HUES6 (cell line): ENCODE measurements around the gene BSDC1.
A peak's percentile ranks its signal among the peaks of the same experiment; 100 is the strongest.

Experiments used
- H3K27ac ChIP-seq: 2 replicates; pipeline ENCODE4 v1.7.0; 2013; ENCODE audit warnings: low read depth, mild to moderate bottlenecking, low read length, inconsistent platforms
- H3K27me3 ChIP-seq: 2 replicates; pipeline ENCODE4 v1.6.1; 2013; ENCODE audit warnings: low read length; ENCODE audit not compliant: control insufficient read depth, insufficient read depth
- H3K36me3 ChIP-seq: 2 replicates; pipeline ENCODE4 v1.6.1; 2013; ENCODE audit warnings: low read length; ENCODE audit not compliant: control insufficient read depth, insufficient read depth
- H3K4me1 ChIP-seq: 2 replicates; pipeline ENCODE4 v1.6.1; 2013; ENCODE audit warnings: low read length; ENCODE audit not compliant: control insufficient read depth, insufficient read depth
- H3K4me3 ChIP-seq: 2 replicates; pipeline ENCODE4 v1.5.1; 2013; ENCODE audit warnings: low read depth, low read length
- H3K9ac ChIP-seq: one replicate; pipeline ENCODE4 v1.6.1; 2013; ENCODE audit warnings: mild to moderate bottlenecking, low read length
- H3K9me3 ChIP-seq: 2 replicates; pipeline ENCODE4 v1.6.1; 2013; ENCODE audit warnings: low read depth, low read length; ENCODE audit not compliant: control insufficient read depth, insufficient read depth

Gene BSDC1

DNA sequence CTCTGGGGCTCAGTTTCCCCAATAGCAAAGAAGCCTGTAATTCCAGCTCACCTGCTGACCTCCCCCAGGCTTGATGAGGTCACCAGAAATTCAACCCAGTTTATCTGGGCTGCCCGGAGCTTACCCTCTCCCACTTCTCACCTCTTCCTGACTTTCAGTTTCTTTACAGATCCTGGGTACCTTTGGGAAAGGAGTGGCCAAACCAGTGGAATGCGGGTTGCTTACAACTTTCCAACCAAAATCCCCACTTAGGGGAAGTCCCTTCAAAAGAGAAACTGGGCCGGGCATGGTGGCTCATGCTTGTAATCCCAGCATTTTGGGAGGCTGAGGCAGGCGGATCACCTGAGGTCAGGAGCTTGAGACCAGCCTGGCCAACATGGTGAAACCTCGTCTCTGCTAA, 52.3 kb downstream of the BSDC1 start:
- H3K36me3 ChIP-seq: no peaks in the 10 kb centered on the region
- no peak overlapping the region for H3K27ac ChIP-seq
- no peak overlapping the region for H3K9ac ChIP-seq
- H3K9me3 ChIP-seq: no peaks in the 10 kb centered on the region
- H3K4me3 ChIP-seq: no peak overlapping the region
- peaks cover 19% of the 10 kb centered on the region for H3K4me1 ChIP-seq
- peaks cover 3% of the 10 kb centered on the region; the same call in 1 of the 2 replicates for H3K27me3 ChIP-seq

DNA sequence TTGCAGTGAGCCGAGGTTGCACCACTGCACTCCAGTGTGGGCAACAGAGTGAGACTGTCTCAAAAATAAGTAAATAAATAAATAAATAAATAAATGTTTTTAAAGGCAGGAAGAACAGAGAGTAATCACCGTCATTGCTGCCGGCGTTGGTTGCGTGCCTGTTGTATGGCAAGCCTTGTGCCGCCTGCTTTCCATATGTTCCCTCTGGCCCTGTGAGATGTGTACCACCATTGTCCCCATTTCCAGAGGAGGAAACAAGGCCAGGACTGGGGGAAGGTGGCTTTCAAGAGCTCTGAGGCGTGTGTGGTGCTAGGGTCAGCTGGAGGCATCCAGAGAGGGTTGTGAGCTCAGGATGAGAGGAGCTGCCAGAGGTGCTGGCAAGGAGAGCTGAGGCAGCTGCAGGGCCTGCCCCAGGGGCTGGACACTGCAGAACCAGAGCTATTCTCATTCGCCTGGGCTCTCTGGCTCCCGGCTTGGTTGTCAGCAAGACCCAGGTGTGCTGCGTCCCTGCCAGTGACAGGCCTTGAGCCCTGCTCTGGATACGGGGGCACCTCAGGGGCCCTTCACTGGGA, 53.0 kb downstream of the BSDC1 start:
- Histone ChIP-seq H3K36me3 (no peaks in the 10 kb centered on the region), H3K9me3 (no peaks in the 10 kb centered on the region), H3K9ac (no peak overlapping the region), H3K4me1 (peaks cover 25% of the 10 kb centered on the region), H3K27me3 (peaks cover 9% of the 10 kb centered on the region), H3K4me3 (no peak overlapping the region), H3K27ac (no peak overlapping the region)

DNA sequence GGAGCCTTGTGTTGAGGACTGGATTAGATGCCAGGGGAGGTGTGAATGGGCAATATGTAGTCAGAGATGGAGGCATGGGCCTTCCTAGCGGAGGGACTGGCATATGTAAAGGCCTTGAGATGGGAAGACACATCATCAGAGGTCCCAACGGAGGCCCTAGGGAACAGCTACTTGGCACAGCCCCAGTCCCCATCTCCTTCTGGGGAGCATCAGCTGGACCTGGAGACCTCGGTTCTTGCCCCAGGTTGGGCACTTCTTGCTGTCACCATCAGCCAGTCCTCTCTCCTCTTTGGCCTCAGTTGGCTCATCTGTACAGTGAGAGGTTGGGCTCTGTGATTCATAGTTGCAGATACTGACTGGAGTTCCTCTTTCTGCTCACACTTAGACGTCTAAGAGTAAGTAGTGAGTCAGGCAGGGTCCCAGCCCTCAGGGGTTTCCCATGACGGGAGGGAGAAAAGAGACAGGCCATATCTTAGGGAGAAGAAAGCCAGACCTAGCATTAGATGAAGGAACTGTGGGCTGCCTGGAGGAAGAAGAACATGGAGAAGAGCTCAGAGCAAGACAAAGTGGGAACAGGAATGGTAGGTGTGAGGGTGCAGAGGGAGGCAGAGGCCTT, 54.8 kb downstream of the BSDC1 start:
- H3K4me3 ChIP-seq: no peak overlapping the region
- peaks cover 28% of the 10 kb centered on the region for H3K4me1 ChIP-seq
- H3K27ac ChIP-seq: no peak overlapping the region
- no peaks in the 10 kb centered on the region for H3K9me3 ChIP-seq
- H3K9ac ChIP-seq: no peak overlapping the region
- peaks cover 7% of the 10 kb centered on the region for H3K27me3 ChIP-seq
- peaks cover 6% of the 10 kb centered on the region for H3K36me3 ChIP-seq

DNA sequence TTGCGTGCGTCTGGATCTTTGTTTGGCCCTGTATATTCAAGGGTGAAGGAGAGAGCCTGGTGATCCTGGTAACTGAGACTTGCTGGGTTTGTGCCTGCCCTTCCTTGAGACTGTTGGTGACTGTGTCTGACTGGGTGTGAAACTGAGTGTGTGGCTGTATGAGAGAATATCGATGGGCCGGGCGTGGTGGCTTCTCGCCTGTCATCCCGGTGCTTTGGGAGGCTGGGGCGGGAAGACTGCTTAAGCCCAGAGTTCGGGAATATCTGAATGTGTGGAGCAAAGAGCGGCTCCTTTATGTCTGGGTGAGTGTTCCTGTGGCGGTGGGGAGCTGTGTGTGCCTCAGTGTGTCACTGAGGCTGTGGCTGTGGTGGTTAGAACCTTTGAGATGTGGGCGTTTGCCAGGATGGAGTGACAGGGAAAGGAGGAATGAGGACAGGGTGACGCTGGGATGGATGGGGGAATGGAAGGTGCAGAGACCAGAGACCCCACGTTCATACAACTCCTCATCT, 55.5 kb downstream of the BSDC1 start:
- Histone ChIP-seq H3K27me3 (peaks cover 7% of the 10 kb centered on the region), H3K36me3 (peaks cover 13% of the 10 kb centered on the region), H3K4me3 (no peak overlapping the region), H3K27ac (no peak overlapping the region), H3K4me1 (peaks cover 35% of the 10 kb centered on the region), H3K9me3 (no peaks in the 10 kb centered on the region), H3K9ac (no peak overlapping the region)

DNA sequence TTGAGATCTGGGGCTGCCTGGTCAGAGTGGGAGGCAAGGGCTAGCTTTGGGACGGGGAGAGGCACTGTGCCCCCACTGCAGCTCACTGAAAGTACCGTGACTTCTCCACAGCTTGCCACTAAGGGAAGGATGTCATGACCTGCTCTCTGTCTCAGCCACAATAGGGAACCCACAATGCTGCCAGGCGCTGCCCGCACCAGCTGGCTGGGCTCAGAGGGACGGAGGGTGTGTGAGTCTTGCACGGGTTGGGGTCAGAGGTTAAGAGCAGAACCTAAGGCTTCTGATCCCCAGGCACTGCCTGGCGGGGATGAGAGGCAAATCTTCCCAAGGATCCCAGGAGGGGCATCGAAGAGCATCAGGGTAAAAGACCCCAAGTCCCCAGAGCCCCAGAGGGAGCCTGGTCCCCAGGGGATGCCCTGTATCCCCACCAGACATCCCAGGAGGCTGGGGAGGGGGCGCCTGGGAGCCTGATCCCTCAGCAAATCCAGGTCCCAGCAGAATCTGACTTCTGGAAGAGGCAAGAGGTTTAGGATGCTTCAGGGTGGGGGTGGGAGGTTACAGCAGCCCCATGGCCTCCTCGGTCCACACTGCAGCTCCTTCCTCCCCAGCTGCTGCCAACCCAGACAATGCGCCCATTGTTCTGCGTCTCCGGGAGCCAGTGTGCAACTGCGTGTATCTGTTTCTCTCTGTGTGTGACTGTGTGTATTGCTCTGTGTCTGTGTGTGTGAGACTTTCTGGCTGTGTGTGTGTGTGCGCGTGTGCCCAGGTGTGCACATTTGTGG, 56.2 kb downstream of the BSDC1 start:
- H3K27me3 ChIP-seq: peaks cover 7% of the 10 kb centered on the region
- no peak overlapping the region for H3K9ac ChIP-seq
- H3K27ac ChIP-seq: no peak overlapping the region
- no peaks in the 10 kb centered on the region for H3K9me3 ChIP-seq
- peaks cover 20% of the 10 kb centered on the region for H3K36me3 ChIP-seq
- H3K4me1 ChIP-seq: peaks cover 35% of the 10 kb centered on the region
- no peak overlapping the region for H3K4me3 ChIP-seq

DNA sequence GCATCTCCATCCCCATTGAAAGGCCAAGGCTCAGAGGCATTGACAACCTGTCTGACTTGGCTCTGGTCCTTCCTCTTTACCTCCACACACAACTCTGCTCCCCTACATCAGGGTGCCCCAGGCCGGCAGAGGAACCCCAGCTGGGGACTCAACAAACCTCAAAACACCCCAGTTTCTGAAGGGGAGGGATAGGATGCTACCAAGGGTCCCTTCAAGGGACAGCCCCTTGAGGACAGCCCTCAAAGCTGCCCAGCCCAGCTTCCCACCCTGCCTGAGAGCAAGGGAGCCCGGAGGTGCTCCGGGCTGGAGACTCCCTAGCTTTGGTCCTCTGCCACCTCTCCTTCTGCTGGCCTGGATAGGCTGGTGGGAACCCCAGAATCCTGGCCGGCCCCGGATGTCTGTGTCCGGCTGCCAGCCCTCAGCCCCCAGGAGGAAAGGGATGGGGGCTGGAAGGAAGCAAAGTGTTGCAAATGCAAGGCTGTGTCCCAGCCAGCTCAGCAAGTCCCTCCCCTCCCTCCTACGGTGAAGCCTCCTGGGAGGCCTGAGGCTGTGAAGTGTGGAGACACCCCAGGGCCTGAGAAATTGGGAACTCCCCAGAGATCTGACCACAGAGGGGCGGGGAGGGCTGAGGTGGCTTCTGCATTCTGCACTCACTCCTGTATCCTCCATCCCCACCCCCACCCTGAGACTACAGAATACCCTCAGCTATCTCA, 57.1 kb downstream of the BSDC1 start:
- no peak overlapping the region for H3K9ac ChIP-seq

DNA sequence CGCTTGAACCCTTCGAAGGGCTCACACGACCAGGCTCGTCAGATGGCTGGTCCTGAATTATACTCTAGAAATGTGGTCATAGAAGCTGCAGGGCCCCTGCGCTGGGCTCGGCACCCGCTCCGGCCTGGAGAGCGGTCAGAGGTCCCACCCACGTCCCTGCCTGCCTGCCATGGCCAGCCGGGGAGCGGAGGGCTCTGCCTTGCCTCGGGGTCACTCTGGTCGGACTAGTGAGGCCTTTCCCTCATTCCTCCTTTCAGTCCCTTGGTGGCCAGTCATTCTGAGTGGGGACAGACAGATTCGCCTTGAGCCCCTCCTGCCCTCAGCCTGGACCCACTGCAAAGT, 57.7 kb downstream of the BSDC1 start:
- Histone ChIP-seq H3K27ac (no peak overlapping the region), H3K27me3 (peaks cover 7% of the 10 kb centered on the region), H3K9ac (peak overlapping the region; percentile 5), H3K36me3 (peaks cover 34% of the 10 kb centered on the region), H3K4me1 (peaks cover 38% of the 10 kb centered on the region), H3K4me3 (peak overlapping the region; percentile 56), H3K9me3 (no peaks in the 10 kb centered on the region)

More for the DNA sequence above, 57.1 kb downstream of the BSDC1 start:
- Histone ChIP-seq H3K27ac (no peak overlapping the region), H3K36me3 (peaks cover 28% of the 10 kb centered on the region), H3K9me3 (no peaks in the 10 kb centered on the region), H3K27me3 (peaks cover 7% of the 10 kb centered on the region), H3K4me3 (peak overlapping the region; percentile 56), H3K4me1 (peaks cover 41% of the 10 kb centered on the region)

DNA sequence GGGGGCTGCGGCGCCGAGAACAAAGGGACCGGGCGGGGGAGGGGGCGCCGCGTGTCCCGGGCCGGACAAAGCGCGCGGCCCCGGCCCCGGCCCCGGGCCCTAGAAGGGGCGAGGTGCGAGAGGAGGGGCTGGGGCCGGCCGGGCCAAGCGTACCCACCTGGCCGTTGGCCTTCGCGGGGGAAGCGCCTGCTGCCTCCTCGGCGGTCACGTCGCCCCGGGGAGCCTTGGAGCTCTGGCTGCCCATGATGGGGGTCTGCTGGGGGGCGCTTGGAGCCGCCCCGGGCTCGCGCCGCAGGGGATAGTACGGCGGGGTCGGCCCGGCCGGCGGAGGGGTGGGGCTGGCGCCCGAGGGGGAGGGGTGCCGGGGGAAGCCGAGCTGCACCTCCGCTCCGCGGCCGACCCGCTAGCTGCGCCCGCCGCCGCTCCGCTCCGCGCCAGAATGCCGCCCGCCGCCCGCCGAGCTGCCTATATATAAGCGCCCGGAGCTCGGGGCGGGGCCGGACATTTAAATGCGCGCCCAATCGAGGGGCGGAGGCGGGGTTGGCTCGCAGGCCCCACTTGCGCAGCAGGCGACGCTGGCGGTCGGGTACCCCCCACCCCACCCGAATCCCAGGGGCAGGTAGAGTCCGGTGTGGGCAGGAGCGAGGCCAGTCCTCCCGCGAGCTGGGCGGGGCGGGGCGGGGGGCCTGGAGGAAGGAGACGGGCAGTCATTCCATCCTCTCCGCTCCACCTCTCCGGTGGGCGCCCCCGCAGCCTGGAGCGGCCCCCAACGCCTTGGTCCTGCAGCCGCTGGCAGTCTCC, 58.3 kb downstream of the BSDC1 start, which contains the start of gene MARCKSL1:
Gene MARCKSL1, minus strand, starts transcription at position 444 of the 801 bp plus-strand sequence. Its CDS starts 200 bp downstream, at position 244.
- peak within 1 kb of the TSS; percentile 94 for H3K9ac ChIP-seq
- peaks cover 7% of the 10 kb centered on the region for H3K27me3 ChIP-seq
- H3K4me1 ChIP-seq: peaks cover 35% of the 10 kb centered on the region
- peaks cover 39% of the 10 kb centered on the region for H3K36me3 ChIP-seq
- peak within 1 kb of the TSS; percentile 88 for H3K27ac ChIP-seq
- H3K4me3 ChIP-seq: peak within 1 kb of the TSS; percentile 80
- H3K9me3 ChIP-seq: no peaks in the 10 kb centered on the region

DNA sequence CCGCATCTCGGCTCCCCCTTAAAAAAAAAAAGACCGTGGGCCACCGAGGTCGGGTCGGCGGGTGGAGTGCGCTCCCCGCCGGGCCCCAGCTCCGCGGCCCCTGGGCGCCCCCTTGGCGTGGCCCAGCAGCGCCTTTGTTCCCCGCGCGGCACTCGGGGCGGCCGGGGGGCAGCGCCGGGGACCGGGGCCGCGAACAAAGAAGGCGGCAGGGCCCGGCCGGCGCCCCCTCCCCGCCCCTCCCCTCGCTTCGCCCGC, 58.8 kb downstream of the BSDC1 start:
- no peaks in the 10 kb centered on the region for H3K9me3 ChIP-seq
- peak overlapping the region; percentile 83 for H3K27ac ChIP-seq
- peaks cover 7% of the 10 kb centered on the region for H3K27me3 ChIP-seq
- peak overlapping the region; percentile 94 for H3K9ac ChIP-seq
- H3K4me1 ChIP-seq: peaks cover 35% of the 10 kb centered on the region
- H3K36me3 ChIP-seq: peaks cover 45% of the 10 kb centered on the region
- H3K4me3 ChIP-seq: peak overlapping the region; percentile 80

DNA sequence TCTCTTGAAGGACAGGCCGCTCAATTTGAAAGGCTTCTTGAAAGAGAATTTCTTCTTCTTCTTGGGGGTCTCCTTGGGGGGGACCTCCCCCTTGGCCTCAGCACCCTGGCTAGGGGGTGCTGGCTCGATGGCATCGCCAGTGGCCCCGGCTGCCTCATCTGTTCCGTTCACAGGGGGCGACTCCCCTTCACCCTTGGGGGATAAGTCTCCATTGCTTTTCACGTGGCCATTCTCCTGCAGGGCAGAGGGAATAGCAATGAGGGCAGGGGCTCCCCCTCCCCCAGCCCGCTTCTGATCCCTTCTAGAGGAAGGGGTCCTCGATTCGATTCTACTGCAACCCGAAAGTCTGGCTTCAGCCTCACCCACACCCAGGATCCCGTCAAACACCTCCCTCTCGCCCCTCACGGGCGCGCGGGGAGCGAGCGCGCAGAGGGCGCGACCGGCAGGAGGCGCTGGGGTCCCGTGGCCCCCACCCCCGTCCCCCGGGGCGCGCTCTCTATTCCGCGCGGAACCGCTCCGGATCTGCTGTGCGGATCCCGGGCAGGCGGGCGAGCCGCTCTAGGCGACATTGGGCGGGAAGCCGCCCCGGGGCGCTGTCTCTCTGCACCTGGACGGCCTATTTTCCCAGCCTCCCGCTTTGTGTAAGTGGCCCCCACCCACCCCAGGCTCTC, 59.2 kb downstream of the BSDC1 start:
- Histone ChIP-seq H3K27ac (peak overlapping the region; percentile 83), H3K9ac (peak overlapping the region; percentile 94), H3K36me3 (peaks cover 49% of the 10 kb centered on the region), H3K27me3 (peaks cover 7% of the 10 kb centered on the region), H3K9me3 (no peaks in the 10 kb centered on the region), H3K4me1 (peaks cover 35% of the 10 kb centered on the region), H3K4me3 (peak overlapping the region; percentile 80)
